Measurements from ENCODE around the gene CTTN.
"Not testable (repeated sequence)": the region's sequence is repeated elsewhere in the genome, so short reads cannot be mapped to it uniquely, and the experiment has no call there.

CTTN gene

DNA sequence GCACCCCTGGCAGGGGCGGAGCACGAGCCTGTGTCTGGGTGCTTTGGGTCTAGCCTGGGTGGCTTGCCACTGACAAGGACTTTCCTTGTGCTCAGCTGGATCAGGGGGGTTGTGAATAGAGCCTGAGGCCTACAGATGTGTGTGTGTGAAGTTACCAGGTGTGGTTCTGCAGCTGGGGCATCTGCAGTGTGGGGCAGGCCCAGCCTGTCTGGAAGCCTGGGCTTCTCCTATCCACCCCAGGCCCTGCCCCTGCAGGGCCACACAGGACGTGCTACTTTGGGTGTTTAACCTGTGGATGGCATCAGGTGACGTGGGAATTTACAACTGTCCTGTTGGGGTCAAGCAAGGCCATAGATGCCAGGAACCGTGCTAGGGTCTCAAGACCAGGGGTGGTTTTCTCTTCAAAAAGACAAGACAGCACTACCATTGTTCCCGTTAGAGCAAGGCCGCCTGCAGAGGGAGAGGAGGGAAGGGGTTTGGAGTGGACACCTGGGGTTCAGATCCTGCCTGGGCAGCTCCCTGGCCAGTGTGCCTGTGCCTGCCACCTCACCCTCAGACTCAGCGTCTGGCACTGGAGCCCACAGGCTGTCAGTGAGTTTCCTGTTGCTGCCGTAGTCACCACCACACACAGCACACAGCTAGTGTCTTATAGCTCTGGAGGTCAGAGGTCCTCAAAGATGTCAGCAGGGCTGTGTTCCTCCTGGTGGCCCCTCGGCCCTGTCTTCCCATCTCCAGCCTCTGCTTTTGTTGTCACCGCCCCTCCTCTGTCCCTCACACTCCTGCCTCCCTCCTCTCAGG is 31.6 kb downstream of the CTTN start:
- DNase-seq, result no peak

DNA sequence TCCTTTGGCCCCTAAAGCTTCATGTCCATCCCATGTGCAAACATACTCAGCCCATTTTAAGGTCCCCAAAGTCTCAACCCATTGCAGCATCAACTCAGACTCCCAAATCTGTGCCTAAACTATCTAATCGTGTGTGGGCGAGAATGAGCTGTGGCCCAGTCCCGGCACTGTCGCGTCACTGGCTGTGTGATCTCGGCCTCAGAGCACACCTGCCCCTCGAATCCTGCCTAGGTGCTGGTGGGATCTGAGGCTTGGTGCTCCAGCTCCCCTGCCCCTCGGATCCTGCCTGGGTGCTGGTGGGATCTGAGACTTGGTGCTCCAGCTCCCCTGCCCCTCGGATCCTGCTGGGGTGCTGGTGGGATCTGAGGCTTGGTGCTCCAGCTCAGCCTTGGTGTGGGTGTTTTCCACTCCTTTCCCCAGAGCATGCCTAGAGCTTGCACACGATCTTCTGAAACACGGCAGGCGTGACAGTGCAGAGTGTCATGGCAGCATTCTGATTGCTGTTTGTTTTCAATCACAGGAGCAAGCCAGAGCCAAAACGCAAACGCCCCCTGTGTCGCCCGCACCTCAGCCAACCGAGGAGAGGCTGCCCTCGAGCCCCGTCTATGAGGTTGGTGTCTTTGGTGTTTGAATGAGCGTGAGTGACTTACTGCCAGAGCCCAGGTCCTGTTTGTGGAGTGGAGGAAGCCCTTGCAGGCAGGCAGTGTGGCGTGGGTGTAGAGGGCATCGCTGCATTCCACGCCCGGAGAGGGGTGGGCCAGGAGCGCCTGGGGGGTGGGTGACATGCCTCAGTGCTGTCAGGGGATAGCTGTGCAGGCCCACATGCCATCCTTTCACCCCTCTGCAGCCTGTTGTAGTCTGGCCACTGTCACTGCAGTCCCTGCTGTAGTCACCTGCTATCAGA is 32.6 kb downstream of the CTTN start:
- DNase-seq, result no peak

DNA sequence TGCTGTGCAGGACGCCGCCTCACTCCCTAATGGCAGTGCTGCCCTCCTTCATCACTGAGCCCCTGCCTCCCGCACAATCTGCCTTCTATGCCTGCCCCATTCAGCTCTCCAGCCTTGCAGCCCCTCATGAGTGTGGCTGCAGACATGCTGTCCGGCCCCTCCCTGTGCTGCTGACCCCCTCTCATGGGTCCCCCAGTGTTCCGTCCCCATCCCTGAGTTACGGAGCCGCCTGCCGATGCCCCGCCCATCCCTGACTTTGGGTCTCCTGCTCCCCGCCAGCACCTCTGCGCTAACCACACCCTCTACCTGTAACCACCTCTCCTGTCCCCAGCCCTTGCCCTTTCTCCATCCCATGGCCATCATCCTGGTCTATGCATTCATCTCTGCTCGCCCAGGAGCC is 33.3 kb downstream of the CTTN start:
- DNase-seq, result no peak

DNA sequence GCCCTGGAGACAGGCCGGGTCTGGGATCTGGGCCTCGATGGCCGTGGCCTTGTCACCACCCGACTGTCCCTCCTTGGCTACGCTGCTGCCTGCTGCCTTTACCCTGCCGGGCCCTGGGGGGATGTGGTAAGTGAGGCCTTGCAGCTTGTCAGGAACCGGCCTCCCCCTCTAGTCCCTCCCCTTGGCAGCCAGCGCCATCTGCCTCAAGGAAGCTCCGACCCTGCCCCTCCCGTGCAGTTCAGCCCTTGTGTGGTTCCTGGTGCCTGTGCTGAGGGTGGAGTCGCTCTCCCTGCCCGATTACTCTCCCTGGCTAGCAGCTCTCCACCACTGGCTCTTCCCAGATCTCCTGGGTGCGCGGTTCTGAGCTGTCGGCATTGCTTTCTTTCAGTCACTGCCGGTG is 33.7 kb downstream of the CTTN start:
- DNase-seq, result no peak

DNA sequence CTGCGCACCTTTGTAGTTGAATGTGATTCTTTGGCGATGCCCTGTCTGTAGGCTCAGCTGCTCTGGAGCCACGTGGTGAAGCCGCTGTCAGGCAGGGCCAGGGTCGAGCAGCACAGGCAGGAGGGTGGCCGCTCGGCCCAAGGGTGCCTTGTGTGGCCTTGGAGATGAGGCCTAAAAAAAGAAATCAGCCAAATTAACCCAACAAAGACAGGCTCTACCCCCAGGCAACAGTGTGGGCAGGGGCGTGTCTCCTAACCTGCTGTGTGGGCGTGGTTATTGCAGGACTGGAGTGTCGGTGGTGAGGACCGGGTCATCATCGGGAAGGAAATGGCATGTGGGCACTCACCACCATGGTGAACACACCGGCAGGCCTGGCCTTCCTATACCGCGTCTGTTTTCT is 34.3 kb downstream of the CTTN start:
- DNase-seq, result no peak

DNA sequence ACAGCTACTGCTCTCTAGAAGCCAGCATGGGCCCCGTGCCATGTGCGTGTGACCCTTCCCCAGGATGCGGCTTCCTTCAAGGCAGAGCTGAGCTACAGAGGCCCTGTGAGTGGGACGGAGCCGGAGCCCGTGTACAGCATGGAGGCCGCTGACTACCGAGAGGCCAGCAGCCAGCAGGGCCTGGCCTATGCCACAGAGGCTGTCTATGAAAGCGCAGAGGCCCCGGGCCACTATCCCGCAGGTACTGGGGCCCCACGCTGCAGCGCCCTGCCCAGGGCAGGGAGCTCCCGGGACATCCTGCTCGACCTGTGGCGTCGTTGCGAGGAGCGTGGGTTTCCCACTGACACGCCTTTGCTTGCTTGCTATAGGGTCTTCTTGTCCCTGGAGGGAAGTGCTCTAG is 34.7 kb downstream of the CTTN start:
- DNase-seq, result no peak

DNA sequence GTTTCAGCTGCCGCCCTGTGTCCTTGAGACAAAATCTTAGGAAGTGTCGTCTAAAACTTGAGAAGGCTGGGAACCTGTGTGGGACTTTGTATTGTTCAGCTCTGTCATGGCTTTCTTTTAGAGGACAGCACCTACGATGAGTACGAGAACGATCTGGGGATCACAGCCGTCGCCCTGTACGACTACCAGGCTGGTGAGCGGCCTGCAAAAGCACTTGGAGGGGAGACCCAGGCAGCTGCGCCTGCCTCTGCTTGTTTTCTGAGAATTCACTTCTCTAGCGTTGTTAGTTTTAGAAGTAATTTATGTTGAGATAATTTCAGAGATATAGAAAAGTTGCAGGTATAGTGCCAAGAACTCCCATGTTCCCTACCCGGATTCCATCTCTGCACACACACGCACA is 35.2 kb downstream of the CTTN start:
- no peak for DNase-seq

DNA sequence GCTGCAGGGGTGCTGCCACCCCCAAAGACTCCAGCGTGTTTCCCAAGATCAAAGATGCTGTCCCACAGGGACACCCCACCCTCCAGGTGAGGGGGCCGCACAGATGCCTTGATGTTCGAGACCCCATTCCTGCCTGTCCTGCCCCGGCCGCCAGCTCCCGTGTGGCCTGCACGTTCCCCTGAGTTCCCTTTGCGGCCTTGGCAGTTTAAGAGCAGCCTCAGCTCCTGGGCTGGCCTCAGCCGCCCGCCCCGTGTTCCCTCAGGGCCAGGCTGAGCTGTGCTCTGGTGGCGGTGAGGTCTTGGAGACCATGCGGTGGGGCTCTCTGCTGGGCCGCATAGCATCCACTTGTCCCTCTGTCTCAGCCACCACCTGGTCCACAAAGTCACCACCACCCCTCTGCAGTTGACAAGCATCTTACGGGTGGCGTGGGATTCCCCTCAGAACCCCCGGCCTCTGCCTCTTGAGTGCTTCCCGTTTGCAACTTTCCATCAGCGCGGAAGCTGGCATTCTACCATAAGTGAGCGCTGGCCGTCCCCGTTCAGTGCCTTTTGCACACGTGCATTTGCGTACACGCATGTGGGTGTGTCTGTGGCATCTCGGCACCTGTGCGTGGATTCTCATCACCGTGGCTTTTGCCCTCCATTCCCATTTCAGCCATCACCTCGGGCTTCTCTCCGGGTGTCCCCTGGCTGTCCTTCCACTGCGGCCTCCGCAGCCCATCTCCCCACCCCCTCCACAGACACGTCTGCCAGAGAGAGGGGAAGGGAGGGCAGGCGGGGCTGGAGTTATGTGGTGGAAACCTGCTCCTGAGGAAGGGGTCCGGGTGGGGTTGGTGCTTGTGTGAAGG is 35.9 kb downstream of the CTTN start:
- no peak for DNase-seq

DNA sequence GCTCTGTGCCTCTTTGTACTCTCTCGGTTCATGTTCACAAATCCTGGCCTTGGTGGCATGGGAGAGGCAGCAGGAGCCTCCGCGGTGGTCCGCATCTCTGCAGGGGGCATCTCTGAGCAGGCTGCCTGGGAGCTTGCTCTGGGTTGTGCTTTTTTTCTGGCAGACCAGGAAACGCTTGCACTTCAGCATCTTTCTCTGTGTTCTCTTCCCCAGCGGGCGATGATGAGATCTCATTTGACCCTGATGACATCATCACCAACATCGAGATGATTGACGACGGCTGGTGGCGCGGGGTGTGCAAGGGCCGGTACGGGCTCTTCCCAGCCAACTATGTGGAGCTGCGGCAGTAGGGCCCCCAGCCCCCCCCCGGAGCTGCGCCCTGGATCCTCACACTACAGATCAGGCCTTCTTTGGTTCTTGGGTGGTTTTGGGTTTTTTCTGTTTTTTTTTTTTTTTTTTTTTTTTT is 36.5 kb downstream of the CTTN start:
- no peak for DNase-seq

DNA sequence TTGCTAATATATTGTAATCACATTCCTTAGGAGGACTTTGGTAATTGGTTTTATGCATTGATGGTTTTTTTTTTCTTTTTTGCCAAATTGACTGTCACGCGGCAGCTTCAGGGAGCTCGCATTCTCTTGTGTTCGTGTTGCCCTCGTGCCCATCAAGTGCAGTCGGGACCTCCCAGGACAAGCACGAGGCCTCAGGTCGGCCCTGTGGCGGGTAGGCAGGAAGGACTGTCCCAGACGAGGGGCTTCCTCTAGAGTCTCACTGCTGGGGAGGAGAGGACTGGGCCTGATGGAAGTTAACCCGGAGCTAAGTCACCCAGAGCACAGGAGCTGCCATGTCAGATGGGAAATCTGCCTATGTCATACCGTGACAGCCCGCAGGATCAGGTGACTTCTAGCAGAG is 37.0 kb downstream of the CTTN start:
- no peak for DNase-seq

DNA sequence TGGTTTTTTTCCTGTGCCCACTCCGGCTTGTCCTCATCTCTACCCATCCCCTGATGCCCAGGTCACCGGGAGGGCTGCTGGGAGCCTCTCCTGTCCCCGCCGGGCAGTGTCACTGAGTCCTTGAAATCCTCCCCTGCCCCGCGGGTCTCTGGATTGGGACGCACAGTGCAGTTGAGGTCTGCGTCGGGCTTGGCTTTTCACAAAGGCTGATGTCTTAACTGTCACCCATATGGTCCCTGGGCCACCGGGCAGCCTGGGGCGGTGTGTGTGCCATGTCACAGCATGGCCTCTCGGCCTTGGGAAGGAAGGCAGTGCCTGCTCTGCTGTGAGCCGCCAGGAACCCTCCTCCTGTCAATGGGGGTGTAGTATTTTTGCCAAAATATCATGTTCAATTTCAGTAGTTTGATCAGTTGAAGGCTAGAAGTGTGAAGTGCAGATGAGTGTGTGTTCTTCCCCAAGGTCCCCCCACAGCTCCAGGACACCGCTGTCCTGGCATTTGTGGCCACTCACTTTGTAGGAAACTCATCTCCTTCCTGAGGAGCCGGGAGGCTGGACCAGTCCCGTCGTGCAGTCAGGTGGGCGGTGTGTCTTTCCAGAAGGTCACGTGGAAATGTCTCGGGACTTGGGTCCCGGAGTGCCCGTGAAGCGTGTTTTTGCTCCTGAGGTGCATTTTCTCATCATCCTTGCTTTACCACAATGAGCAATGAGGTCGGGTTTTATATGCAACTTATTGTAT is 37.6 kb downstream of the CTTN start:
- no peak for DNase-seq

DNA sequence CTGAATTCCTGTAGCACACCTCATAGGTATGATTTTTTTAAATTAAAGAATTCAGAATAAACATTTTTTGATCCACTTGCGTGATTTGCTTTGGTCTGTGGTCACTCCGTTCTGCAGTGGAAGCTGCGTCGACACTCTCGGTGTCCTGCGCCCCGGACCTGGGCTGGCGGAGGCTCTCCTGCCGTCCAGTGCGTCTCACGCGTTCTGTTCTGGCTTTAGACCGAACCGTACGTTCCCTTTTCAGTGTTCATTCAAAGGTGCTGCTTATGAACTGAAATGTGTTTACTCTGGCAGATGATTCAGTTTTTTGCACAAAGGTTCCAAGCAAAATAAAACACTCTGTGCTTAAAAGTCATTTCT is 38.2 kb downstream of the CTTN start:
- no peak for DNase-seq

DNA sequence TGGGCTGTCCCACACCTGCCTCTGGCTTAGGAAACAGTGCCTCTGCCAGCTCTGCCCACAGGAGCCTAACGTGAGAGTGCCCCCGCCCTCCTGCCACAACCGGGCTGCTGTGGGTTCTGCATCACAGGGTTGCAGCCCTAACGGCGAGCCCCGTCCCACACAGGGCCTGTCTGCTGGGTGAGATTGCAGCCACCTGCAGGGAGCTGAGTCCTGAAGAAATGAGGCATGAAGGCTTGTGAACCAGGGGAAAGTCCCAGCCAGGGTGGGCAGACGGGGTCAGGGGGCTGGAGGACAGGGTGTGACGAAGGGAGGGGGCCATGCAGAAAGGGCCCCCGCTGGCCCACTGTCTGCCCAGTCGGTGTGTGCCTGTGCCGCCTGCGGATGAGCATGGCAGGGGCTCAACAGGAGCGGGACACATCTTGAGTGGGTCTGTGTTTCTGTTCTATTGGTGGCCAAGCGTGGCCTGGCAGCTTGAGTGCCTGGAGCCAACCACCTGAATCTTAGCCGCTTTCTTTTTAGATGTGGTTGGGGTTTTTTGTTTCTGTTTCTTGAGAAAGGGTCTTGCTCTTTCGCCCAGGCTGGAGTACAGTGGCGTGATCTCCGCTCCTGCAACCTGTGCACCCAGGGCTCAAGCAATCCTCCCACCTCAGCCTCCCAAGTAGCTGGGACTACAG is 38.9 kb downstream of the CTTN start:
- DNase-seq, result no peak

DNA sequence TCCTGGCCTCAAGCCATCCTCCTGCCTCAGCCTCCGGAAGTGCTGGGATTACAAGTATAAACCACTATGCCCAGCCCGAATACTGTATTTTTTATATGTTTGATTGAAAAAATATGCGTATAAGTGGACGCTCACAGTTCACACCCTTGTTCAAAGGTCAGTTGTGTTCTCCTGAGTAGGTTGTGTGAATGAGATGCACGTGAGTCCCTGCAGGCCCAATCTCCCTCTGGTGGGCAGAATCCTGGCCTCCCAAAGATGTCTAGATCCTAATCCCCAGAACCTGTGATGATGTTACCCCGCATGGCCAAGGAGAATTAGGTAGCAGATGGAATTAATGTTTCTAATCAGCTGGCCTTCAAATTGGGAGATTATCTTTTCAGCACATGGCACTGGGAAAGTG is 41.9 kb downstream of the CTTN start:
- DNase-seq, result no peak

DNA sequence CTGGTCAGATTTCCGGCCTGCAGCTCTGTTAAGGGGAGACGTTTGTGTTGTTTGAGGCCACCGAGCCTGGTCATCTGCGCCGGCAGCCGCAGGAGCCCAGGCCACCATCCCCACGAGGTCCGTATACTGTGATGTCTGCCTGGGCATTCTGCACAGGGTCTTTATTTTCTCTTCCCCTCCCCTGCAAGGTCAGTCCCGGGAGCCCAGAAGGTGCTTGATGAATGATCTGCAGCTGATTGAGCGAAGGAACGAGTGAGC is 45.4 kb downstream of the CTTN start:
- DNase-seq, result no peak

DNA sequence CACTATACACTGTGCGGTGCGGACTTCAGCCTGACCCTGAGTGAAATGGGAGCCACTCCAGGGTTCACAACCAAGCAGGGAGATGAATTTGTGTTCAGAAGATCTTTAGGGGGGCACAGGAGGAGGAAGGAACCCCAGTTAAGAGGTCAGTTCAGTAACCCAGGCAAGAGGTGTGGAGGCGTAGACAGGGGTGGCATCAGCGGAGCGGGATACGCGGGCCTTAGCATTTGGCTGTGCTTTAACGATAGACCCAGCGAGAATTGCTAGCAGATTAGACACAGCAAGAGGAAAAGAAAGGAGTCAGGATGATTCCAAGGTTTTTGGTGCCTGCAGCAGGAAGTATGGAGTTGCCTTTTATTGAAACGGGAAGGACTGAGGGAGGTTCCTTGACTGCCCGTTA is 46.8 kb downstream of the CTTN start:
- no peak for DNase-seq

DNA sequence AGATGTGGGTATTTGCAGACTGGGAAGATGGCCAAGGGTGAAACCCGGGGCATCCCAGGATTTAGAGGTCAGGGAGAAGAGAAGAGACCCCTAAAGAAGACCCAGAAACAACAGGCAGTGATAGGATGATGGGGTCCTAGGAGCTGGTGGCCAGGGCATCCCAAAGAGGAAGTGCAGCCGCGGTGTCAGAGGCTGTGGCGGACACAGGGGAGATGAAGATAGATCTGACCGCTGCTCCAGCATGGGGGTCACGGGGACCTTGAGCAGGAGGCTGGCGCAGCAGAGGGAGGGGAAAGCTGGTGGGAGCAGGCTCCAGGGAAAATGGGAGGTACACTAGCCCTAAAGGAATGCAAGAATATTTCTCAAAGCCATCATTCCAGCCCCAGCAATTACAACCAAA is 47.3 kb downstream of the CTTN start:
- no peak for DNase-seq

DNA sequence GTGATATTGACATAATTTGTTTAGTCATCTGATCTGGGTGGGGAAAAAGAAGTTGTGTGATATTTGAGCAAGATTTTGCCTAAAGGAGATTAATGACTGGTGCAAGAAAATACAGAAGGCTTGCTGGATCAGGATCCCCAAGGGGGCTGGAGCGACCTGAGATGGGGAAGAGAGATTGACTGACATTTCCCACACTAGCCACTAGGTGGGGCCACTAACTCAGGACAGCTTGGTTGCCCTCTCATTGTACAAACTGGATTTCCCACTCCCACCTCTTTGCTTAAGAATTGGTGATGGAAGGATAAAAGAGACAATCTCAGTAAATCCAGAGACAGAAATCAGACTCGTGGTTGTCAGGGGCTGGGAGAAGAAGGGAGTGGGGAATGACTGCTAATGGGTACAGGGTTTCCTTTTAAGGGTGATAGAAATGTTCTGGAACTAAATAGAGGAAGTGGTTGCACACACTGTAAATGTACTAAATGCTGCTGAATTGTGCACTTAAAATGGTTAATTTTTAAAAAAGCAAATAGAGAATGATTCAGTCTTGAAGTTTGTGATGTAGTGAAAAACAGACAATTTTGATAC is 50.7 kb downstream of the CTTN start:
- DNase-seq, result no peak

DNA sequence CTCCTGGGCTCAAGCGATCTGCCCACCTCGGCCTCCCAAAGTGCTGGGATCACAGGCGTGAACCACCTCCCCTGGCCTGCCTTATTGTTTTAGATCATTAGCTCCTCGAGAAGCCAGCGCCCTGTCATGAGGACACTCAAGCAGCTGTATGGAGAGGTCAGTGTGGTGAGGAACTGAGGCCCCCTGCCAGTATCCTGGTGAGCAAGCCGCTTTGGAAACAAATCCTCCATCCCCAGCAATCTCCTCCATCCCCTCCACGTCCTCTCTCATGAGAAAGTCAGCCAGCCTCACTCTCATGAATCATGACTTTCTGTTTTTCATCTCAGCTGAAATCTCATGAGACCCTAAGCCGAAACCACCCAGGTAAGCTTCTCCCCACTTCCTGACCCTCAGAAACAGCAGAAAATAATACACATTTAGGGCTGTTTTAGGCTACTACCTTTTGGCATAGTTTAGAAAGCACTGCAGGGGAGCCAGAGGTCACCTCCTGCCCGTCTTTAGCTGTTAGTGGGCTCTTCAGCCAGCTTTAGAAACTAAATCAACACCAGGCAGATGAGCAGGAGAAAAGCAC is 56.0 kb downstream of the CTTN start:
- no peak for DNase-seq

DNA sequence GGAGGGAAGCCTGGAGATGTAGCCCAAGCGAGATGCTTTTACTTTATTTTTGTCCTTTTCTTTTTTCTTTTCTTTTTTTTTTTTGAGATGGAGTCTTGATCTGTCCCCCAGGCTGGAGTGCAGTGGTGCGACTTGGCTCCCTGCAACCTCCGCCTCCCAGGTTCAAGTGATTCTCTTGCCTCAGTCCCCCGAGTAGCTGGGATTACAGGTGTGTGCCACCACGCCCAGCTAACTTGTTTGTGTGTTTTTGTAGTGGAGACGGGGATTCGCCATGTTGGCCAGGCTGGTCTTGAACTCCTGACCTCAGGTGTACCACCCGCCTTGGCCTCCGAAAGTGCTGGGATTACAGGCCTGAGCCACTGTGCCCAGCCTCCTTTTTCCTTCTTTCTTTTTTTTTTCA is 56.5 kb downstream of the CTTN start:
- DNase-seq, result not testable (repeated sequence)

DNA sequence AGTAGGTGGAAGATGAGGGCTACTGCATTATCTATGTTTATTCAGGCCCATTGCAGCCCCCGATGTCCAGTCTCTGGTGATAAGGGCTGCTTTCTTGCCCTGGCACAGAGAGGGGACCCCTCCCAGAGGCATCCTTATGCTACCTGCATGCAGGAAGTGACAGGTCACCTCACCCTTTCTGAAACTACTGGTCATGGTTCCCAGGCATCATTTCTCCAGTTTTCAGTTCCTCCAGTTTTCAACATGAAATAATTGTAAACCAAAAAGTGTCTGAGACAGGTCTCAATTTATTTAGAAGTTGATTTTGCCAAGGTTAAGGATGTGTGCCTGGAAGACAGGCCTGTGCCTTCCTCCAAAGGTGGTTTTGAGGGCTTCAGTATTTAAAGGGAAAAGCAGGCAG is 57.0 kb downstream of the CTTN start:
- DNase-seq, result no peak
